Body of pancreas (tissue), 4 donors: ENCODE results near the gene TMF1. TPM values are rescaled to one million over a fixed set of nuclear protein-coding genes. Genes with fewer than 3 reads are reported as not detected.
A peak's percentile ranks its signal among the peaks of the same experiment; 100 is the strongest.

ENCODE experiments used
- ATAC-seq: fragments of 150-250 bp; one replicate; pipeline ENCODE4 v1.9.1; 2016
- DNase-seq, 4 donors: peaks; one replicate each; pipeline ENCODE4 v3.0.0-alpha.2; 2019
- H3K27ac ChIP-seq, 4 donors: fragments of 200-600 bp; sonication (generic); 1 replicate in 3 of 4; 2 replicates in 1 of 4; pipeline versions ENCODE4 v1.5.1 to v1.6.1; 2016 to 2019; ENCODE audit warnings: mild to moderate bottlenecking in 1 of 4, mixed read lengths in 1 of 4, moderate library complexity in 1 of 4
- H3K27me3 ChIP-seq, 2 donors: fragments of 200-600 bp; sonication (generic); one replicate each; pipeline ENCODE4 v1.6.0; 2016; ENCODE audit warnings: mild to moderate bottlenecking in 1 of 2
- H3K36me3 ChIP-seq, 2 donors: fragments of 200-600 bp; sonication (generic); replicated peaks in 1 of 2; 2 replicates each; pipeline ENCODE4 v1.5.1; 2016; ENCODE audit warnings: low read depth in 2 of 2; ENCODE audit not compliant: insufficient read depth in 1 of 2
- H3K4me1 ChIP-seq: fragments of 200-600 bp; sonication (generic); one replicate; pipeline ENCODE4 v1.6.0; 2016
- H3K4me3 ChIP-seq, 2 donors: fragments of 200-600 bp; sonication (generic); 1 replicate in 1 of 2; 2 replicates in 1 of 2; pipeline ENCODE4 v1.5.1; 2016 to 2019
- H3K9me3 ChIP-seq, 3 donors: fragments of 200-600 bp; sonication (generic); 1 replicate in 2 of 3; 2 replicates in 1 of 3; pipeline ENCODE4 v1.5.1; 2016
- POLR2A ChIP-seq, 3 donors: fragments of 450-650 bp; IDR thresholded peaks; one replicate each; pipeline ENCODE4 v1.6.1; 2016; ENCODE audit warnings: antibody characterized with exemption in 3 of 3, mild to moderate bottlenecking in 2 of 3
- WGBS, 2 donors: methylation state at CpG; one replicate each; pipeline ENCODE4 v1.1.5; 2017; 5-methylcytosine and 5-hydroxymethylcytosine counted together
- intact Hi-C: fragments of 100-400 bp; cut with DNase I; formaldehyde crosslinking; loops from one replicate; pipeline ENCODE4 v1.15.1; 2023
- total RNA-seq, 2 donors: library from RNA; depleted of rRNA; stranded (reverse); fragments of >200 nt; gene quantifications; one replicate each; pipeline ENCODE4 v1.1.0, GENCODE V29; 2016
- TF ChIP-seq, protein P1 (sequence below), 7 experiments: fragments of 450-650 bp in 4 of 7; fragments of 200-600 bp in 3 of 7; sonication (generic) in 3 of 7; IDR thresholded peaks; one replicate each; pipeline ENCODE4 v1.5.1; 2016 to 2019; ENCODE audit warnings: antibody characterized with exemption in 7 of 7

The TMF1 gene
- total RNA-seq, 2 donors from 2014 or later, result 16.8 to 17.1 TPM

DNA sequence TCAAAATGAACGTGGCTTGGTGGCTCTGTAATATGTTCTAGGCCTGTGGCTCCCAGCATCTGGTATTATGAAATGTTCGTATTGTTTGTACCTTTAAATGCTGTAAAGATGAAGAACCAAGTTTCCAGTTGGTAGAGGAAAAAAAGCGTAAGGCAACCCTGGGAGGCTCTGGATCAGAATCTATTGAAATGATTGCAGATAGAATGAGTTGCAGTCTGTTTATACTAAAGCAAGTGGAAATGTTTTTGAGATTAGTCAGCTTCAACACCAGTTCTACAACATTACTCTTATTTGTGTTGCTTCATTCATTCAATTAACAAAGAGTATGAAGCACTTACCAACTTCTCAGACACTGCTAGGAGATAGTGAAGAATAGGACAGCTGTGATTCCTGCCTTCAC, 37.9 kb upstream of the TMF1 start:
- no peak for TF ChIP-seq POLR2A (IDR thresholded peaks at IDR 0.05)
- TF ChIP-seq, protein P1, sequence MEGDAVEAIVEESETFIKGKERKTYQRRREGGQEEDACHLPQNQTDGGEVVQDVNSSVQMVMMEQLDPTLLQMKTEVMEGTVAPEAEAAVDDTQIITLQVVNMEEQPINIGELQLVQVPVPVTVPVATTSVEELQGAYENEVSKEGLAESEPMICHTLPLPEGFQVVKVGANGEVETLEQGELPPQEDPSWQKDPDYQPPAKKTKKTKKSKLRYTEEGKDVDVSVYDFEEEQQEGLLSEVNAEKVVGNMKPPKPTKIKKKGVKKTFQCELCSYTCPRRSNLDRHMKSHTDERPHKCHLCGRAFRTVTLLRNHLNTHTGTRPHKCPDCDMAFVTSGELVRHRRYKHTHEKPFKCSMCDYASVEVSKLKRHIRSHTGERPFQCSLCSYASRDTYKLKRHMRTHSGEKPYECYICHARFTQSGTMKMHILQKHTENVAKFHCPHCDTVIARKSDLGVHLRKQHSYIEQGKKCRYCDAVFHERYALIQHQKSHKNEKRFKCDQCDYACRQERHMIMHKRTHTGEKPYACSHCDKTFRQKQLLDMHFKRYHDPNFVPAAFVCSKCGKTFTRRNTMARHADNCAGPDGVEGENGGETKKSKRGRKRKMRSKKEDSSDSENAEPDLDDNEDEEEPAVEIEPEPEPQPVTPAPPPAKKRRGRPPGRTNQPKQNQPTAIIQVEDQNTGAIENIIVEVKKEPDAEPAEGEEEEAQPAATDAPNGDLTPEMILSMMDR (IDR thresholded peaks at IDR 0.05), result no peak
- no peaks in the 10 kb centered on the region for H3K9me3 ChIP-seq
- H3K4me1 ChIP-seq, result peaks cover 94% of the 10 kb centered on the region
- intact Hi-C loops, result no loop called here
- H3K4me3 ChIP-seq, result no peak overlapping the region
- no peaks in the 10 kb centered on the region for H3K27me3 ChIP-seq
- ATAC-seq (no peak), DNase-seq (no peak)
- whole genome bisulfite sequencing, 2 donors, result 43 to 46% methylated on average over 3 of the region's 3 CpGs
- no peaks in the 10 kb centered on the region for H3K36me3 ChIP-seq
- H3K27ac ChIP-seq, result peak overlapping the region in 3 of 4 donors; percentile 0 to 5 (median 3)

DNA sequence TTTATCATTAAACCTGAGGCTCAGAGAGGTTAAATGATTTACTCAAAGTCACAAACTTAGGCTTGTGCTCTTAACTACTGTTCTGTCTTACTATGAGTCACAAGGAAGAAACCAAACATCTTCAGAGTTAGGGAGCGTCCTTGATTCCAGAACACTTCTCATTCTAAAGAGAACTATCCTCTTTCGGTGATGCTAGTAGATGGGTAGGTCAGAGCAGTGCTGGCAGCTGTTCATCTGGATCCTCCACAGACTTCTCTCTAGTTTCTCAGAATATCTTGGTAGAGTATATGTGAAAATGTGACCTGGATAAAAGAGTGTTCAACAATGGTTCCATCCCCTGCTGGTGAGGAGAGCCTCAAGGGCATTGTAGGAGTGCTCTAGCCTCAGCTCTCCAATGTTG, 35.9 kb upstream of the TMF1 start:
- Histone ChIP-seq H3K9me3 (no peaks in the 10 kb centered on the region), H3K4me1 (peaks cover 88% of the 10 kb centered on the region), H3K36me3 (no peaks in the 10 kb centered on the region), H3K4me3 (no peak overlapping the region), H3K27me3 (no peaks in the 10 kb centered on the region), H3K27ac (peak overlapping the region in 1 of 4 donors; percentile 96)
- ATAC-seq, result no peak
- intact Hi-C loops, result no loop called here
- no peak for DNase-seq
- 50% methylated on average over 2 of the region's 2 CpGs for WGBS, 2 donors
- TF ChIP-seq, protein P1 (IDR thresholded peaks at IDR 0.05), result no peak
- no peak for TF ChIP-seq POLR2A (IDR thresholded peaks at IDR 0.05)

DNA sequence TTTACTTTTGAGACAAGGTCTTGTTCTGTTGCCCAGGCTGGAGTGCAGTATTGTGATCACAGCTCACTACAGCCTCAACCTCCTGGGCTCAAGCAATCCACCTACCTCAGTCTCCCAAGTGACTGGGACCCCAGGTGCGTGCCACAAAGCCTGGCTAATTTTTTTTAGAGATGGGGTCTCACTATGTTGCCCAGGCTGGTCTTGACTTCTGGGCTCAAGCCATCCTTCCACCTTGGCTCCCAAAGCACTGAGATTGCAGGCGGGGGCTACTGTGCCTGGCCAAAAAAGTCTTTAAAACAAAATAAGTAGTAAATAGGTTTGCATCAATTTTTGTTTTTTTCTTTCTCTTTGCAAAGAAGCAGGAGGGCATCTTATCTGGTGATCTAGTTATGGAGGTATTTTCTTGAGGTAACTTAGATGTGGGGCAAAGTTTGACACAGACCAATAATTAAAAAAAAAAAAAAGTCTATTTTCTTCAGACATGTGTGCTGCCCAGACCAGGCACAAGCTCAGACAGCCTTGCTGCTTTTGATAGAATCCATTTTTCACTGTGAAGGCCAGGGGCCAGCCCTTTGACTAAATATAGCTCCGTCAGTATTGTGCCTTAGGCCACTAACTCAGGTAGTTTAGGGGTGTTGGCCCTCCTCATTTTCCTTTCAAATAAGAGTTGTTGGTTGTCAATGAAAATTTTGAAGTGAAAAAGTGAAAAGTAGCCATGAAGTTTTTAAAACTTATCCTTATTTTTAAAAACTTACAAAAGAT, 35.1 kb upstream of the TMF1 start:
- H3K9me3 ChIP-seq, result no peaks in the 10 kb centered on the region
- DNase-seq (no peak), ATAC-seq (no peak)
- no peak overlapping the region for H3K4me3 ChIP-seq
- intact Hi-C loops, result no loop called here
- no peaks in the 10 kb centered on the region for H3K36me3 ChIP-seq
- peak overlapping the region; percentile 59 to 96 (median 94) for H3K27ac ChIP-seq
- TF ChIP-seq, protein P1 (IDR thresholded peaks at IDR 0.05), result no peak
- TF ChIP-seq POLR2A (IDR thresholded peaks at IDR 0.05), result no peak
- peaks cover 85% of the 10 kb centered on the region for H3K4me1 ChIP-seq
- 61 to 62% methylated on average over 3 of the region's 3 CpGs for WGBS, 2 donors
- no peaks in the 10 kb centered on the region for H3K27me3 ChIP-seq

DNA sequence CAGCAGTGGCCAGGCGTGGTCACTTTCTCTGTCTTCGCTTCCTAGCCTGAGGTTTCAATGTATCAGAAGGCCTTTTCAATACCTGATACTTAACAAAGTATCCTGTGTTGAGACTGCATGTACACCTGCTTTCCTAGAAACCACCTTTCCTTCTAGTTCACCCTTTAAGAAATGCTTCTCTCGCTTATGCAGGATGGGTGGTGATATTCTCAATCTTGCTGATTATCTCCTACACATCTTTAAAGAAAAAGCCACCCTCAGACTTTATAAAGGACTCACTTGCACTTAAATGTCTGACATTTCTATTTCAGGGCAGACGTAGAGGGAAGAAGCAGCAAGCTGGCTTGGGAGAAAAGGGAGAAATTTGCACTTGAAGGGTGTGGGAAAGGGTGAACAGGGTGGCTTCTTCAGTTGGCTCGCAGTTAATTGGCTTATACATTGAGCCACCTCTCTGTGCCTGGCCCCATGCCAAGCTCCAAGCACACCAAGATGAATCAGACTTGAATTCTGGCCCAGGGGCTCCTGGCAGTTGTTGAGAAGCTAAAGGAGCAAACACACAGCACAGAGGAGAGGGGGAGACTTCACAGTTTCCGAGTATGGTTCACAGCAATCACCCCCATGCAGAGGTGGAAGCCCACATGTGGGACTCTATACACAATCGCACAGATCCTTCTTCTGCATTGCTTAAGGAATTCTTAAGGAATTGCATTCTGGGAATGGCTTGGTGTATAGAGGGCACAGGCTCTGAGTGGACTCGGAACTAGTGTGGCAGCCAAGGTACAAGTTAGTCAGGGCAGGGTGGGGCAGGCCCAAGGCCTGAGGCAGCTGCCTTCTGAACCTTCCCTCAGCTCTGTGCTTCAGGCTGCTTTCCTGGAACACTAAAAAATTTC, 33.9 kb upstream of the TMF1 start:
- WGBS, 2 donors, result 0% methylated on average over 8 of the region's 8 CpGs
- intact Hi-C loops, result no loop called here
- ATAC-seq, result peak; percentile 63
- Histone ChIP-seq H3K36me3 (no peaks in the 10 kb centered on the region), H3K4me3 (peak overlapping the region; percentile 50 to 89), H3K4me1 (peaks cover 74% of the 10 kb centered on the region), H3K27ac (peak overlapping the region; percentile 89 to 96 (median 94)), H3K9me3 (no peaks in the 10 kb centered on the region), H3K27me3 (no peaks in the 10 kb centered on the region)
- peak; percentile 90 to 98 (median 94) for DNase-seq
- TF ChIP-seq, protein P1 (IDR thresholded peaks at IDR 0.05), result no peak
- peak; percentile 59 to 68 (median 63) for TF ChIP-seq POLR2A (IDR thresholded peaks at IDR 0.05)
